ENCODE results near the gene ZSWIM3. TPM values are rescaled to one million over a fixed set of nuclear protein-coding genes. Genes with fewer than 3 reads are reported as not detected.

The ZSWIM3 gene
- total RNA-seq, 4 donors from 2014 or later: 2.2 to 8.3 (median 5.7) TPM

- TF ChIP-seq POLR2A (IDR thresholded peaks at IDR 0.05) (no peak), POLR2AphosphoS5 (IDR thresholded peaks at IDR 0.05) (no peak), CTCF (IDR thresholded peaks at IDR 0.05) (no peak), EP300 (IDR thresholded peaks at IDR 0.05; ENCODE audit: low read depth) (no peak)
- H3K9me3 ChIP-seq: no peaks in the 10 kb centered on the region
- no peak overlapping the region for H3K4me3 ChIP-seq
- no peaks in the 10 kb centered on the region for H3K36me3 ChIP-seq
- intact Hi-C loops (cut with DNase I; ENCODE audit: low total_unique reads): no loop called here
- no peak for DNase-seq
- no peaks in the 10 kb centered on the region for H3K27me3 ChIP-seq
- in situ Hi-C loops (cut with MboI; ENCODE audit: low pct_ligation_motif_present in 1 of 4, low pct_unique_long_range_greater_than_20kb in 1 of 4, low sequenced_read_pairs in 3 of 4): no loop called here
- peak overlapping the region in 1 of 4 donors; percentile 62 for H3K27ac ChIP-seq
- peaks cover 0 to 14% (median 6%) of the 10 kb centered on the region in 4 donors for H3K4me1 ChIP-seq
- WGBS, 2 donors (ENCODE audit: low coverage in 1 of 2): 56 to 78% methylated on average over 4 to 9 of the region's 9 CpGs
Observed at GRCh38 chr20:45925821-45926506, 68.5 kb downstream of the ZSWIM3 start.

GRCh38 chr20:45926731-45927070 is 69.3 kb downstream of the ZSWIM3 start:
- no peak overlapping the region for H3K4me3 ChIP-seq

GRCh38 chr20:45927071-45927878 is 69.9 kb downstream of the ZSWIM3 start:
- no peak for DNase-seq
- WGBS, 2 donors (ENCODE audit: low coverage in 1 of 2): 76 to 83% methylated on average over 12 to 14 of the region's 14 CpGs
- H3K4me3 ChIP-seq: no peak overlapping the region
- no peak overlapping the region for H3K27ac ChIP-seq
- H3K4me1 ChIP-seq: peaks cover 0 to 14% (median 6%) of the 10 kb centered on the region in 4 donors
- H3K9me3 ChIP-seq: no peaks in the 10 kb centered on the region
- intact Hi-C loops (cut with DNase I; ENCODE audit: low total_unique reads) (no loop called here), in situ Hi-C loops (cut with MboI; ENCODE audit: low pct_ligation_motif_present in 1 of 4, low pct_unique_long_range_greater_than_20kb in 1 of 4, low sequenced_read_pairs in 3 of 4) (no loop called here)
- no peaks in the 10 kb centered on the region for H3K27me3 ChIP-seq
- TF ChIP-seq CTCF (IDR thresholded peaks at IDR 0.05) (no peak), POLR2A (IDR thresholded peaks at IDR 0.05) (no peak), EP300 (IDR thresholded peaks at IDR 0.05; ENCODE audit: low read depth) (no peak), POLR2AphosphoS5 (IDR thresholded peaks at IDR 0.05) (no peak)
- no peaks in the 10 kb centered on the region for H3K36me3 ChIP-seq

More at GRCh38 chr20:45926731-45927070, 69.3 kb downstream of the ZSWIM3 start:
- TF ChIP-seq CTCF (IDR thresholded peaks at IDR 0.05) (no peak), EP300 (IDR thresholded peaks at IDR 0.05; ENCODE audit: low read depth) (no peak), POLR2A (IDR thresholded peaks at IDR 0.05) (no peak), POLR2AphosphoS5 (IDR thresholded peaks at IDR 0.05) (no peak)
- Histone ChIP-seq H3K4me1 (peaks cover 0 to 14% (median 6%) of the 10 kb centered on the region in 4 donors), H3K27me3 (no peaks in the 10 kb centered on the region), H3K27ac (no peak overlapping the region), H3K36me3 (no peaks in the 10 kb centered on the region), H3K9me3 (no peaks in the 10 kb centered on the region)
- DNase-seq: no peak
- WGBS, 2 donors (ENCODE audit: low coverage in 1 of 2): 70% methylated on average over 2 of the region's 2 CpGs; no CpG with 5 or more reads in 1 of the 2 donors
- in situ Hi-C loops (cut with MboI; ENCODE audit: low pct_ligation_motif_present in 1 of 4, low pct_unique_long_range_greater_than_20kb in 1 of 4, low sequenced_read_pairs in 3 of 4): no loop called here
- intact Hi-C loops (cut with DNase I; ENCODE audit: low total_unique reads): no loop called here

Other genes starting within 250 kb of the ZSWIM3 start
- gene WFDC10A, start 227.9 kb upstream of the ZSWIM3 start, total RNA-seq: not detected
- not detected for gene WFDC9, start 226.3 kb upstream of the ZSWIM3 start, total RNA-seq
- not detected for gene WFDC11, start 187.4 kb upstream of the ZSWIM3 start, total RNA-seq
- gene WFDC13, start 155.6 kb upstream of the ZSWIM3 start, total RNA-seq: not detected
- 1 to 10 TPM in 1 of 4 donors, not detected in 3; 1.9 TPM for gene WFDC10B, start 152.6 kb upstream of the ZSWIM3 start, total RNA-seq
- gene SPINT4, start 135.3 kb upstream of the ZSWIM3 start, total RNA-seq: not detected
- 10 to 100 TPM in 1 of 4 donors, 1 to 10 TPM in 3; 1.7 to 14.9 (median 2.6) TPM for gene WFDC3, start 65.7 kb upstream of the ZSWIM3 start, total RNA-seq
- gene DNTTIP1, start 65.7 kb upstream of the ZSWIM3 start, total RNA-seq: 100 to 1,000 TPM in 1 of 4 donors, 10 to 100 TPM in 3; 14.9 to 210 (median 37.0) TPM
- gene UBE2C, start 45.0 kb upstream of the ZSWIM3 start, total RNA-seq: 10 to 100 TPM in 1 of 4 donors, 1 to 10 TPM in 3; 2.7 to 27.1 (median 6.9) TPM
- 10 to 100 TPM in 1 of 4 donors, 1 to 10 TPM in 2, not detected in 1; 3.5 to 36.3 (median 4.6) TPM for gene TNNC2, start 30.3 kb upstream of the ZSWIM3 start, total RNA-seq
- 100 to 1,000 TPM in 1 of 4 donors, 10 to 100 TPM in 3; 36.7 to 222 (median 63.0) TPM for gene SNX21, start 23.8 kb upstream of the ZSWIM3 start, total RNA-seq
- gene ACOT8, start 222 bp upstream of the ZSWIM3 start, total RNA-seq: 100 to 1,000 TPM in 1 of 4 donors, 10 to 100 TPM in 3; 84.6 to 108 (median 99.7) TPM
- 10 to 100 TPM; 11.0 to 82.6 (median 16.0) TPM for gene ZSWIM1, start 23.6 kb downstream of the ZSWIM3 start, total RNA-seq
- gene SPATA25, start 30.0 kb downstream of the ZSWIM3 start, total RNA-seq: 100 to 1,000 TPM in 1 of 4 donors, 1 to 10 TPM in 3; 3.7 to 103 (median 6.0) TPM
- gene NEURL2, start 33.6 kb downstream of the ZSWIM3 start, total RNA-seq: 10 to 100 TPM; 14.7 to 30.4 (median 18.1) TPM
- gene CTSA, start 33.7 kb downstream of the ZSWIM3 start, total RNA-seq: 100 to 1,000 TPM; 197 to 971 (median 466) TPM
- 10 to 100 TPM; 17.7 to 79.9 (median 59.9) TPM for gene PLTP, start 54.5 kb downstream of the ZSWIM3 start, total RNA-seq
- 10 to 100 TPM; 23.5 to 52.0 (median 32.0) TPM for gene PCIF1, start 77.1 kb downstream of the ZSWIM3 start, total RNA-seq
- 10 to 100 TPM; 27.0 to 80.0 (median 32.4) TPM for gene ZNF335, start 114.6 kb downstream of the ZSWIM3 start, total RNA-seq
- 1 to 10 TPM in 1 of 4 donors, not detected in 3; 3.8 TPM for gene MMP9, start 151.3 kb downstream of the ZSWIM3 start, total RNA-seq
- not detected for gene SLC12A5, start 171.6 kb downstream of the ZSWIM3 start, total RNA-seq
- gene NCOA5, start 232.3 kb downstream of the ZSWIM3 start, total RNA-seq: 10 to 100 TPM; 18.3 to 97.3 (median 27.3) TPM